Measurements from ENCODE around the gene HOXD3. TPM values are rescaled to one million over a fixed set of nuclear protein-coding genes. Genes with fewer than 3 reads are reported as not detected.

Gene HOXD3
- total and polyA plus RNA-seq, 9 of the 15 experiments (the other 6 are each of a cell fraction or from before 2014, with no cell fraction given), result not detected

- no peak for TF ChIP-seq ZNF57 (CRISPR knock-in tag; IDR thresholded peaks at IDR 0.05)
- TF ChIP-seq BRCA1 (IDR thresholded peaks at IDR 0.05), result no peak
- TF ChIP-seq BRCA1 (CRISPR knock-in tag; IDR thresholded peaks at IDR 0.05), result no peak
Measured at GRCh38 chr2:176189681-176190641, 32.9 kb downstream of the HOXD3 start (continued).

GRCh38 chr2:176192351-176192750 lies 35.2 kb downstream of the HOXD3 start:
- 0% methylated on average over 1 of the region's 1 CpG for WGBS (ENCODE audit: insufficient coverage, low coverage, missing lambda C conversion rate)
- Histone ChIP-seq H3K4me2 (ENCODE audit: insufficient read depth, low read length) (no peak overlapping the region), H3K79me2 (ENCODE audit: control insufficient read depth, insufficient read depth, low read length) (no peaks in the 10 kb centered on the region), H3K9me3 (replicated peaks; ENCODE audit: control insufficient read depth, insufficient read depth, low read depth, low read length) (no peaks in the 10 kb centered on the region), H3K36me3 (ENCODE audit: control insufficient read depth, insufficient read depth, low read length) (no peaks in the 10 kb centered on the region), H3K4me3 (no peak overlapping the region), H3K27me3 (ENCODE audit: control insufficient read depth in 2 of 2, insufficient read depth in 2 of 2, low read length in 2 of 2) (peaks cover 23 to 38% of the 10 kb centered on the region in 2 experiments), H3K9ac (ENCODE audit: insufficient read depth in 1 of 2, low read depth in 2 of 2, low read length in 2 of 2) (no peak overlapping the region), H2AFZ (ENCODE audit: low read depth, low read length) (no peak overlapping the region), H3K9me1 (ENCODE audit: control insufficient read depth, insufficient read depth, low read length) (no peaks in the 10 kb centered on the region), H3K4me1 (replicated peaks in 1 of 2; ENCODE audit: control insufficient read depth in 2 of 2, insufficient read depth in 2 of 2, low read length in 2 of 2) (peaks cover 0 to 13% of the 10 kb centered on the region in 2 experiments; a peak in 2 of 5 replicates), H4K20me1 (replicated peaks; ENCODE audit: control insufficient read depth, insufficient read depth, low read length) (no peaks in the 10 kb centered on the region), H3K27ac (ENCODE audit: extremely low read depth, low read depth, low read length) (no peak overlapping the region)
- in situ Hi-C loops (cut with MboI) (no loop called here), intact Hi-C loops (cut with micrococcal nuclease) (no loop called here)
- FAIRE-seq (no peak), ATAC-seq (no peak), DNase-seq (ENCODE audit: extremely low read depth in 1 of 4, low spot score in 3 of 4) (no peak)
- POLR2A ChIA-PET, result no interaction called here
- no TSS peak for BruUV-seq (replicated peaks)
- CTCF ChIA-PET (ENCODE audit: low intra/inter-chr PET ratio), result no interaction called here
- TF ChIP-seq REST (IDR thresholded peaks at IDR 0.05; ENCODE audit: borderline replicate concordance) (no peak), REST (CRISPR knock-in tag; IDR thresholded peaks at IDR 0.05; ENCODE audit: low read depth) (no peak), MYNN (IDR thresholded peaks at IDR 0.05) (no peak), MYNN (CRISPR knock-in tag; IDR thresholded peaks at IDR 0.05) (no peak), ZNF77 (CRISPR knock-in tag; IDR thresholded peaks at IDR 0.05) (no peak), GTF2E2 (tag; IDR thresholded peaks at IDR 0.05) (no peak), CHCHD3 (CRISPR knock-in tag; IDR thresholded peaks at IDR 0.05) (no peak), ZNF175 (CRISPR knock-in tag; IDR thresholded peaks at IDR 0.05; ENCODE audit: low read depth) (no peak), SETDB1 (IDR thresholded peaks at IDR 0.05; ENCODE audit: low read length) (no peak), ZNF57 (CRISPR knock-in tag; IDR thresholded peaks at IDR 0.05) (no peak)

Data from K562 (cell line).